ENCODE data around the gene C6orf136. TPM values are rescaled to one million over a fixed set of nuclear protein-coding genes. Genes with fewer than 3 reads are reported as not detected.
"Not testable (repeated sequence)": the region's sequence is repeated elsewhere in the genome, so short reads cannot be mapped to it uniquely, and the experiment has no call there.

C6orf136 gene, protein sequence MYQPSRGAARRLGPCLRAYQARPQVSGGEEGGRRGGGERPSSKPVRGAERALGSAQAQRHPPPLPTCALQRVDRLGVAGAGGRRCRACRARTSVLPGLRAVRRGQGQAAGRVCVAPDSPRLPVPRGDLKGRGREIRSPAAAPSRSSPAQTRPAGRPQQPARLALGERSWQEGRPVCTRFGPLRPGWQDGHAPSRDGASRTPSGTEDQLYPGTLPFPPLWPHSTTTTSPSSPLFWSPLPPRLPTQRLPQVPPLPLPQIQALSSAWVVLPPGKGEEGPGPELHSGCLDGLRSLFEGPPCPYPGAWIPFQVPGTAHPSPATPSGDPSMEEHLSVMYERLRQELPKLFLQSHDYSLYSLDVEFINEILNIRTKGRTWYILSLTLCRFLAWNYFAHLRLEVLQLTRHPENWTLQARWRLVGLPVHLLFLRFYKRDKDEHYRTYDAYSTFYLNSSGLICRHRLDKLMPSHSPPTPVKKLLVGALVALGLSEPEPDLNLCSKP
- 10 to 100 TPM; 31.6 to 40.1 TPM for total RNA-seq

DNA sequence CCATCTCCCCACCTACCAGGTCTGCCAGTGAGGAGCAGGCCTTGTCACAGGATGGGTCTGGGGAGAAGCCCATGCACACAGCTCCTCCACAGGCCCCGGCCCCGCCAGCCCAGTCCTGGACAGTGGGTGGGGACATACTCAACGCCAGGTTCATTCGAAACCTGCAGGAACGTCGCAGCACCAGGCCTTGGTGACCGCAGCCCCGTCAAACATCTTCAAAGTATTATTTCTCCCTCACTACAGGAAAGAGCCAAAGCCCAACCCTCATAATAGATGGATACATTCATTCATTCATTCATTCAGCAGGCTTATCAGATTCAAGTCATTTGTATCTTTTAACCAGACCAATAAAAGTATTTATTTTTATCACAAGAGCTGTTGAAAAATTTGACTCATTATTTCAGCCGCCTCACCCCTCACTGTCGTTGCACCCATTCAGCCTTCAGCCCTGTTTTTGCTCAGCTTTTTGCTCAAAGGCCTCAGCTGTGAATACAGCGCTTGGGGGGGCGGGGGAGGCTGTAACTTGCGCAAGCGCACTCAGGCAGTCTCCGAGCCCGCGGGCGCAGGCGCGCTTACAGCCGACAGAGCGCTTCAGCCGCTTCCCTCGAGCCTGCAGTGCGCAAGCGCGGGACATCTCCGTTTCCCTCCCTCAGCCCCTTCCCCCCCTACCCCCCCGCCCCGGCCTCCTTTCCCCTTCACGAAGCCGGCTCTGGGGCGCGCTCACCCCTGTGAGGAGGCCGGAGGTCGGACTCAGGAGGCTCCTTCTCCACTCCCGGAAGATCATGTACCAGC is at the start of gene C6orf136:
Gene C6orf136 (plus strand): TSS at position 684 of the 792 bp plus-strand sequence. CDS start 99 bp downstream, at position 783.
- Mint-ChIP-seq H3K4me3 (peak within 1 kb of the TSS; percentile 91), H3K27ac (peak within 1 kb of the TSS; percentile 93), H3K36me3 (ENCODE audit: low read depth) (peaks cover 32% of the 10 kb centered on the region), H3K27me3 (ENCODE audit: low read depth) (no peaks in the 10 kb centered on the region), H3K9me3 (ENCODE audit: insufficient read depth) (no peaks in the 10 kb centered on the region), H3K4me1 (ENCODE audit: low read depth) (peaks cover 38% of the 10 kb centered on the region)
- peak; percentile 96 for DNase-seq
- POLR2A ChIA-PET: interaction anchor here (1.0 to 1.5 kb wide), 4 partner anchors 29 to 71 kb away, joined by 3 to 13 read pairs (median 8); partner anchors contain the start of genes MDC1, MRPS18B and PPP1R10
- peak; percentile 80 for ATAC-seq
- CTCF ChIA-PET: interaction anchor here (1.4 kb wide), 1 partner anchor 26 kb away, joined by 7 read pairs; the partner anchor contains the start of gene DHX16

DNA sequence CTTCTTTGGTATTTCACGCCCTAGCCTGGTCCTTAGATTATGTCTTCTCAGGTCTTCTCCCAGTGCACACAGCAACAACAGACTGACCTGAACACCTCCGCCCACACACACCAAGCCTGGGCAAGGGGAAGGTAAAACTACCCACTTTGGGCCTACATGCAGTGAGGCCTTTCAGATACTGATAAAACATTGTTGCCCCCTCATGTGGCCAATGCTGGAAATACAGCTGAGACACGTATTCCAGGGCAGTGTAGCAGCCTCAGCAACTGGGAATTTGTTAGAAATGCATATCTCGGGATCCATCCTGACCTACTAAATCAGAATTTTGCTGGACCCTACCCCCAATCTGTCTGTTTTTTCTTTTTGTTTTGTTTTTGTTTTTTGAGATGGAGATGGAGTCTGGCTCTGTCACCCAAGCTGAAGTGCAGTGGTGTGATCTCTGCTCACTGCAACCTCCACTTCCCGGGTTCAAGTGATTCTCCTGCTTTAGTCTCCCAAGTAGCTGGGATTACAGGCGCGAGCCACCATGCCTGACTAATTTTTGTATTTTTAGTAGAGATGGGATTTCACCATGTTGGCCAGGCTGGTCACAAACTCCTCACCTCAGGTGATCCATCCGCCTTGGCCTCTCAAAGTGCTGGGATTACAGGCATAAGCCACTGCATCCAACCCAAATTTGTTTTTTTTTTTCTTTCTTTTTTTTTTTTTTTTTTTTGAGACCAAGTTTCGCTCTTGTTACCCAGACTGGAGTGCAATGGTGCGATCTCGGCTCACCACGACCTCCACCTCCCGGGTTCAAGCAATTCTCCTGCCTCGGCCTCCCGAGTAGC is 49.4 kb upstream of the C6orf136 start:
- POLR2A ChIA-PET: interaction anchor here (0.6 to 5.7 kb wide), 14 partner anchors 13 to 139 kb away, joined by 3 to 60 read pairs (median 4); partner anchors contain the start of genes MRPS18B and PPP1R10
- not testable (repeated sequence) for H3K27me3 Mint-ChIP-seq (ENCODE audit: low read depth); H3K9me3 Mint-ChIP-seq (ENCODE audit: insufficient read depth); H3K4me3 Mint-ChIP-seq
- H3K4me1 Mint-ChIP-seq (ENCODE audit: low read depth): peaks cover 11% of the 10 kb centered on the region
- peak overlapping the region; percentile 13 for H3K27ac Mint-ChIP-seq
- DNase-seq (peak; percentile 88), ATAC-seq (peak; percentile 87)
- H3K36me3 Mint-ChIP-seq (ENCODE audit: low read depth): peaks cover 43% of the 10 kb centered on the region
- CTCF ChIA-PET: interaction anchor here (0.8 to 7.8 kb wide), 39 partner anchors 9 to 268 kb away, joined by 3 to 119 read pairs (median 5); partner anchors contain the start of gene ABCF1

DNA sequence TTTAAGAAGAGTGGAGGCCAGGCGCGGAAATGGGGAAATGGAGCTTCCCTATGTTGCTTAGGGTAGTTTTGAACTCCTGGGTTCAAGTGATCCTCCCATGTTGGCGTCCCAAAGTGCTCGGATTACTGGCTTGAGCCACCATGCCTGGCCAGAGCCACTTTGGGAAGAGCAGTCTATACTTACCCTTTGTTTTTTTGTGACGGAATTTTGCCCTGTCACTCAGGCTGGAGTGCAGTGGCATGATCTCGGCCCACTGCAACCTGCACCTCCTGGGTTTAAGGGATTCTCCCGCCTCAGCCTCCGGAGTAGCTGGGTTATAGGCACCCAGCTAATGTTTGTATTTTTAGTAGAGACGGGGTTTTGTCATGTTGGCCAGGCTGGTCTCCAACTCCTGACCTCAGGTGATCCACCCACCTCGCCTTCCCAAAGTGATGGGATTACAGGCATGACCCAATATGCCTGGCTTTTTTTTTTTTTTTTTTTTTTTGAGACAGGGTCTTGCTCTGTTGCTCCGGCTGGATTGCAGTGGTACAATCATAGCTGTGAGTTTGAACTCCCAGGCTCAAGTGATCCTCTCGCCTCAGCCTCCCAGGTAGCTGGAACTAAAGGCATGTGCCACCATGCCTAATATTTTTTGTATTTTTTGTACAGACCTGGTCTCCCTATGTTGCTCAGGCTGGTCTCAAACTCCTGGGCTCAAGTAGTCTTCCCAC is 47.9 kb upstream of the C6orf136 start:
- H3K4me1 Mint-ChIP-seq (ENCODE audit: low read depth): peaks cover 18% of the 10 kb centered on the region
- H3K4me3 Mint-ChIP-seq: no peak overlapping the region
- DNase-seq (no peak), ATAC-seq (no peak)
- no peaks in the 10 kb centered on the region for H3K9me3 Mint-ChIP-seq (ENCODE audit: insufficient read depth)
- H3K36me3 Mint-ChIP-seq (ENCODE audit: low read depth): peaks cover 54% of the 10 kb centered on the region
- H3K27ac Mint-ChIP-seq: no peak overlapping the region
- no peaks in the 10 kb centered on the region for H3K27me3 Mint-ChIP-seq (ENCODE audit: low read depth)
- POLR2A ChIA-PET: interaction anchor here (0.6 to 5.7 kb wide), 10 partner anchors 11 to 129 kb away, joined by 3 to 60 read pairs (median 4); partner anchors contain the start of genes ABCF1, MRPS18B and PPP1R10
- CTCF ChIA-PET: interaction anchor here (1.1 to 7.8 kb wide), 9 partner anchors 14 to 965 kb away, joined by 3 to 119 read pairs (median 20); partner anchors contain the start of gene ABCF1

DNA sequence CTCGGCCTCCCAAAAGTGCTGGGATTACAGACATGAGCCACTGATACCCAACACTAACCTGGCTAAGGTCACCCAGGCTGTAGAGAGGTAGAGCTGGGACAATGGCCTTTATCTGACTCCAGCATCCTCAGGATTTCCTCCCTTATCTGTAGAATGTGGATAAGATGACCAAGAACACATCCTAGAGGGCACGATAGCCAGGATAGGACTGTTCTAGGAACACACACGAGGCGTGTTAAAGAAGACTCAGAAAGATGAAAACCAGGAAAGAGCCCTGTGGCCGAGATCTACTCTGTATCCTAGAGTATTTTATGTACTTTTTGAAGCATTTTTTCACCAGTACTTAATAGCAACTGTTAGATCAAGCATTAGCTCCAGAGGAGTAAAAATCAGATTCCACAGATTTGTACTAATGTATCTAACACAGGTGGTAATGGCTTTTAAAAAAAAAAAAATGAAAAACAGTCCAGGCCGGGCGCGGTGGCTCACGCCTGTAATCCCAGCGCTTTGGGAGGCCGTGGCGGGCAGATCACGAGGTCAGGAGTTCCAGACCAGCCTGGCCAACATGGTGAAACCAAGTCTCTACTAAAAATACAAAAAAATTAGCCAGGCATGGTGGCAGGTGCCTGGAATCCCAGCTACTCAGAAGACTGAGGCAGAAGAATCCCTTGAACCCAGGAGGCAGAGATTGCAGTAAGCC is 47.2 kb upstream of the C6orf136 start:
- Mint-ChIP-seq H3K4me3 (no peak overlapping the region), H3K9me3 (ENCODE audit: insufficient read depth) (no peaks in the 10 kb centered on the region), H3K27me3 (ENCODE audit: low read depth) (no peaks in the 10 kb centered on the region), H3K27ac (no peak overlapping the region), H3K36me3 (ENCODE audit: low read depth) (peaks cover 56% of the 10 kb centered on the region), H3K4me1 (ENCODE audit: low read depth) (peaks cover 19% of the 10 kb centered on the region)
- POLR2A ChIA-PET: interaction anchor here (0.6 to 5.7 kb wide), 7 partner anchors 12 to 128 kb away, joined by 3 to 60 read pairs (median 4); partner anchors contain the start of gene ABCF1
- no peak for DNase-seq
- no peak for ATAC-seq
- CTCF ChIA-PET: interaction anchor here (1.1 to 7.8 kb wide), 5 partner anchors 16 to 146 kb away, joined by 3 to 119 read pairs (median 20); no protein-coding TSS in a partner anchor

DNA sequence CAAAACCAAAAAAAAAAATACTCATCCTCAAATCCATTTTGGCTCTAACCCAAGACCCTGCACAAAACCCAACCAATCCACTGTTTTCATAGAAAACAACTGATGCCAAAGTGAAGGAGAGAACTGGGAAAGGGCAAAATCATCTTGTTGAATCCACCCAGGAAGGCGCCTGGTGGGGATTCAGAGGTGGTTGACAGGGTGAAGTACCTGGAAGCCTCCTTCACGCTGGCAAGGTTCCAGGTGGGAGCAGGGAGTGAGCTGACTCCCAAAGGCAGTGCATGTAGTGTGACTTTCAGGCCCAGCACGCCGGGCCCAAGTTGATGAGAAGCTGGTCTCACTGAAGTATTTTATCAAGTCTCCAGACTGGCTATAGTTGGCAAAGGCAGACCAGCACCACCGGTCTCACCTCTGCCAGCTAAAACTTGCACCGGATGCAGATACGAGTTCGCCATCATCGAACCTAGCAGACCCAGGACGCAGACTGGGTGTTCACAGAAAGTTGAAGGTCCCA is 46.4 kb upstream of the C6orf136 start:
- Mint-ChIP-seq H3K27me3 (ENCODE audit: low read depth) (no peaks in the 10 kb centered on the region), H3K9me3 (ENCODE audit: insufficient read depth) (no peaks in the 10 kb centered on the region), H3K27ac (no peak overlapping the region), H3K4me1 (ENCODE audit: low read depth) (peaks cover 18% of the 10 kb centered on the region), H3K36me3 (ENCODE audit: low read depth) (peaks cover 59% of the 10 kb centered on the region), H3K4me3 (no peak overlapping the region)
- DNase-seq (no peak), ATAC-seq (no peak)
- ChIA-PET POLR2A (interaction anchor here (0.6 to 5.7 kb wide), 6 partner anchors 10 to 1567 kb away, joined by 3 to 60 read pairs (median 4); partner anchors contain the start of gene ABCF1), CTCF (interaction anchor here (0.9 to 7.8 kb wide), 5 partner anchors 23 to 130 kb away, joined by 3 to 119 read pairs (median 5); no protein-coding TSS in a partner anchor)

DNA sequence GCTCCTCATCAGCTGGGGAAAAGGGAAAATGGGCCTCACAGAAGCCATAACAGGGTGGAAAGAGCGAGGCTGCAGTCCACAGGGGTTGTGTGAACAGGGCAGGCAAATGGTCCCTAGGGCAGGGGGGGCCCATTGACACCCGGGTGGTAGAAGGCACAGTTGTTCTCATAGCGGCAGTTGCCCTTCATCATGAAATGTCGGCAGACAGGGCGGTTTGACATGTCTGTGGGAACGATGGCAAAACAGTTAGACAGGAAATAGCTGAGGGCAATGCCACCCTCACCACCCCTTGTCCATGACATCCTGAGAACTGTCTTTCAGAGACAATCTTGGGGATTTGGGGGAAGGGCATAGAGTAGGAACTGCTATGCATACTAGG is 45.5 kb upstream of the C6orf136 start:
- DNase-seq (no peak), ATAC-seq (no peak)
- CTCF ChIA-PET: interaction anchor here (0.9 to 7.8 kb wide), 4 partner anchors 24 to 129 kb away, joined by 3 to 119 read pairs (median 56); no protein-coding TSS in a partner anchor
- H3K4me3 Mint-ChIP-seq: no peak overlapping the region
- H3K9me3 Mint-ChIP-seq (ENCODE audit: insufficient read depth): no peaks in the 10 kb centered on the region
- peaks cover 66% of the 10 kb centered on the region for H3K36me3 Mint-ChIP-seq (ENCODE audit: low read depth)
- peaks cover 23% of the 10 kb centered on the region for H3K4me1 Mint-ChIP-seq (ENCODE audit: low read depth)
- POLR2A ChIA-PET: interaction anchor here (0.8 to 5.7 kb wide), 3 partner anchors 9 to 135 kb away, joined by 4 to 60 read pairs (median 4); no protein-coding TSS in a partner anchor
- H3K27ac Mint-ChIP-seq: peak overlapping the region; percentile 67
- no peaks in the 10 kb centered on the region for H3K27me3 Mint-ChIP-seq (ENCODE audit: low read depth)

DNA sequence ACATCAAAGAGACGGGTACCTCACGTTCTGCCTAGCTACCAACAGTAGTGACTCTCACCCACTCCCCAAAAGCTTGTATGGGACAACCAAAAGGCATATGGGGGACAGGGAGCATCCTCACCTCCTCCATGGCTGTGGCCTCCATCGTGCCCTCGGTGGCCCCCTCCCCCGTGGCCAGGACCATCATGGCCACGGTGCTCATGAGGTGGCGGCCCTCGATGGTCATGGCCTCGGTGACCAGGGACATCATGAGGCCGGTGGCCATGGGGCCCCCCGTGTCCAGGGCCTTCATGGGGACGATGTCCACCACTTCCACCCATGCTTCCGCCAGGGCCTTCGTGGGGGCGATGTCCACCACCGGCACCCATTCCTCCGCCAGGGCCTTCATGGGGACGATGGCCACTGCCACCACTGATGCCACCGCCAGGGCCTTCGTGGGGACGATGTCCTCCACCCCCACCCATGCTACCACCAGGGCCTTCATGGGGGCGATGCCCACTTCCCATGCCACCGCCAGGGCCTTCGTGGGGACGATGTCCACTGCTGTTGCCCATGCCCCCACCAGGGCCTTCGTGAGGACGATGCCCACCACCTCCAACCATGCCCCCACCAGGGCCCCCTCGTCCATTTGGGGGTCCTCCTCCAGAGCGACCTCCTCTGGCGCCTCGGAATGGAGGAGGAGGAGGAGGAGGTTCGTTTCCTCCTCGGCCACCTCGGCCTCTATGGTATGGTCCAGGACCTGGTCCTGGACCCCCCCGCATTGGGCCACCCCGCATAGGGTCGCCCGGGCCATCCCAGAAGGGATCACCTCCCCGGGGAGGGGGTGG is 44.9 kb upstream of the C6orf136 start:
- peaks cover 27% of the 10 kb centered on the region for H3K4me1 Mint-ChIP-seq (ENCODE audit: low read depth)
- CTCF ChIA-PET: interaction anchor here (6.6 to 7.8 kb wide), 2 partner anchors 58 to 118 kb away, joined by 107 to 119 read pairs; no protein-coding TSS in a partner anchor
- POLR2A ChIA-PET: interaction anchor here (0.8 to 5.7 kb wide), 5 partner anchors 9 to 134 kb away, joined by 3 to 60 read pairs (median 4); no protein-coding TSS in a partner anchor
- ATAC-seq (no peak), DNase-seq (no peak)
- H3K27me3 Mint-ChIP-seq (ENCODE audit: low read depth): no peaks in the 10 kb centered on the region
- H3K36me3 Mint-ChIP-seq (ENCODE audit: low read depth): peaks cover 71% of the 10 kb centered on the region
- no peaks in the 10 kb centered on the region for H3K9me3 Mint-ChIP-seq (ENCODE audit: insufficient read depth)
- H3K27ac Mint-ChIP-seq: no peak overlapping the region
- H3K4me3 Mint-ChIP-seq: no peak overlapping the region

DNA sequence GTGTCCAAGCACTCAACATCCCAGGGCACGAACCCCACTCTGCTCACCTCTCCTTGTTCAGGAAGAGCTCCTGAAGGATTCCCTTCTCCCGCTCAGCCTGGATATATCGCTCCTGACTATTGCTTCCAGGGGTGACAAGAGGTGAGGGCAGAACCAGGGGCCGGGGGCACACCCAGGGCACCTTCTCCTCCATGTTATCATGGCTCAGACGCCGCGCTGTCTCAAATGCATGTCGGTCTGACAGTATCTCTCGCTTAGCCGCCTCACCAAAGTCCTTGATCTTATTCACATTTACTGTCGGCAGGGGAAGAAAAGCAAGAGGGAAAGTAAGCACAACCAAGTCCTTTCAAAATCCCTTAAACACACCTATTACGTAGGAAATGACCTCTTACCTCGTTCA is 43.0 kb upstream of the C6orf136 start:
- H3K36me3 Mint-ChIP-seq (ENCODE audit: low read depth): peaks cover 80% of the 10 kb centered on the region
- H3K9me3 Mint-ChIP-seq (ENCODE audit: insufficient read depth): no peaks in the 10 kb centered on the region
- ChIA-PET POLR2A (interaction anchor here (0.6 to 1.7 kb wide), 3 partner anchors 9 to 303 kb away, joined by 3 read pairs; no protein-coding TSS in a partner anchor), CTCF (interaction anchor here (1.6 to 1.7 kb wide), 2 partner anchors 8 to 11 kb away, joined by 3 read pairs; no protein-coding TSS in a partner anchor)
- H3K4me1 Mint-ChIP-seq (ENCODE audit: low read depth): peaks cover 31% of the 10 kb centered on the region
- DNase-seq: no peak
- no peaks in the 10 kb centered on the region for H3K27me3 Mint-ChIP-seq (ENCODE audit: low read depth)
- no peak overlapping the region for H3K4me3 Mint-ChIP-seq
- no peak for ATAC-seq
- H3K27ac Mint-ChIP-seq: no peak overlapping the region

DNA sequence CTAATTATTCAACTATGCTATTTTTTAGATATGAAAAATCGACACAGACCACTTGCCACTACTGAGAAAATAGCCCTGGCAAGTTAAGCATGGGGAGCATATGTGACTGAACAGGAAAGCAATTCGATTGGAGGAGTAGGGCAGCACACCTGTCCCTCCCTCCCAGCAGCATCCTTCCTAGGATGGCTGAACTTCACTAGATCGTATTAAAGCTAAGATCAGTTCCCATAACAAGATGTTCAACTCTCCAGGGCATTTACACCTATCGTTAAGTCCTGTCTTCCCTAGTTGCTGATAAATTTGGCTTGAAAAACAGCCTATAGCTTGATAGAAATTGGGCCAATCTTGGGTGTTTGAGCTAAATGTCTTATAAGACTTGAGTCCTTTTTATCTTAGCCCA is 36.9 kb upstream of the C6orf136 start:
- CTCF ChIA-PET: interaction anchor here (0.7 to 2.0 kb wide), 7 partner anchors 12 to 156 kb away, joined by 3 to 15 read pairs (median 5); no protein-coding TSS in a partner anchor

More for the DNA sequence above, 36.9 kb upstream of the C6orf136 start:
- no peak overlapping the region for H3K4me3 Mint-ChIP-seq
- POLR2A ChIA-PET: interaction anchor here (0.7 to 1.2 kb wide), 4 partner anchors 8 to 13 kb away, joined by 3 to 6 read pairs (median 4); no protein-coding TSS in a partner anchor
- H3K27me3 Mint-ChIP-seq (ENCODE audit: low read depth): no peaks in the 10 kb centered on the region
- H3K36me3 Mint-ChIP-seq (ENCODE audit: low read depth): peaks cover 87% of the 10 kb centered on the region
- ATAC-seq: no peak
- peaks cover 68% of the 10 kb centered on the region for H3K4me1 Mint-ChIP-seq (ENCODE audit: low read depth)
- H3K9me3 Mint-ChIP-seq (ENCODE audit: insufficient read depth): no peaks in the 10 kb centered on the region
- DNase-seq: no peak
- no peak overlapping the region for H3K27ac Mint-ChIP-seq

Data from activated CD8-positive, alpha-beta T cell treated with anti-CD3 and anti-CD28 coated beads, Interleukin-2, amount 10 ng/mL, durations not matched to agents 7 days and 5 days (primary cell).